ENCODE data around the gene UCP3. TPM values are rescaled to one million over a fixed set of nuclear protein-coding genes. Genes with fewer than 3 reads are reported as not detected.

Gene UCP3
- total RNA-seq, 6 experiments from 2014 or later = 0.20 to 1.5 (median 0.42) TPM

DNA sequence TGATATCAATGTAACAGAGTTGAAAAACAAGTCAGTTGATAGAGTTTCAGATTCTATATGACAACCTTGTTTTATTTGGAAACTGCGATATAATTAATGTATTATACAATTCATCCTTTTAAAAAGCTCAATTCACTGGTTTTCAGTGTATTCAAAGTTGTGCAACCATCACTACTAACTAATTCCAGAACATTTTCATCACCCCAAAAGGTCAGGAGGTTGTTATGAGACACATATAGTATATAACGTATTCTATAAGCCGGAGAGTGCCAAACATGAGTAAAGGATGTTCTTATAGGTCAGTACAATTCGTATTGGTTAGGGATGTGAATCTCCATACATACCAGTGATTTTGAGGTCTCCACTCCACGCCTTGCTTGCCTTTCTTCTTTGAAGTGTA is 40.1 kb upstream of the UCP3 start:
- TF ChIP-seq, protein P1, sequence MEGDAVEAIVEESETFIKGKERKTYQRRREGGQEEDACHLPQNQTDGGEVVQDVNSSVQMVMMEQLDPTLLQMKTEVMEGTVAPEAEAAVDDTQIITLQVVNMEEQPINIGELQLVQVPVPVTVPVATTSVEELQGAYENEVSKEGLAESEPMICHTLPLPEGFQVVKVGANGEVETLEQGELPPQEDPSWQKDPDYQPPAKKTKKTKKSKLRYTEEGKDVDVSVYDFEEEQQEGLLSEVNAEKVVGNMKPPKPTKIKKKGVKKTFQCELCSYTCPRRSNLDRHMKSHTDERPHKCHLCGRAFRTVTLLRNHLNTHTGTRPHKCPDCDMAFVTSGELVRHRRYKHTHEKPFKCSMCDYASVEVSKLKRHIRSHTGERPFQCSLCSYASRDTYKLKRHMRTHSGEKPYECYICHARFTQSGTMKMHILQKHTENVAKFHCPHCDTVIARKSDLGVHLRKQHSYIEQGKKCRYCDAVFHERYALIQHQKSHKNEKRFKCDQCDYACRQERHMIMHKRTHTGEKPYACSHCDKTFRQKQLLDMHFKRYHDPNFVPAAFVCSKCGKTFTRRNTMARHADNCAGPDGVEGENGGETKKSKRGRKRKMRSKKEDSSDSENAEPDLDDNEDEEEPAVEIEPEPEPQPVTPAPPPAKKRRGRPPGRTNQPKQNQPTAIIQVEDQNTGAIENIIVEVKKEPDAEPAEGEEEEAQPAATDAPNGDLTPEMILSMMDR (IDR thresholded peaks at IDR 0.05) = no peak
- no peak for TF ChIP-seq POLR2A (IDR thresholded peaks at IDR 0.05)
- Histone ChIP-seq H3K9me3 (no peaks in the 10 kb centered on the region), H3K27me3 (no peaks in the 10 kb centered on the region), H3K27ac (no peak overlapping the region), H3K4me3 (no peak overlapping the region), H3K4me1 (no peaks in the 10 kb centered on the region), H3K36me3 (peaks cover 0 to 9% (median under 1%) of the 10 kb centered on the region in 4 donors)
- DNase-seq (no peak), ATAC-seq (no peak)
- intact Hi-C loops (cut with DNase I) = no loop called here
- whole genome bisulfite sequencing (ENCODE audit: insufficient coverage, low coverage, low lambda C conversion rate, missing lambda C conversion rate) = 90% methylated on average over 5 of the region's 5 CpGs

DNA sequence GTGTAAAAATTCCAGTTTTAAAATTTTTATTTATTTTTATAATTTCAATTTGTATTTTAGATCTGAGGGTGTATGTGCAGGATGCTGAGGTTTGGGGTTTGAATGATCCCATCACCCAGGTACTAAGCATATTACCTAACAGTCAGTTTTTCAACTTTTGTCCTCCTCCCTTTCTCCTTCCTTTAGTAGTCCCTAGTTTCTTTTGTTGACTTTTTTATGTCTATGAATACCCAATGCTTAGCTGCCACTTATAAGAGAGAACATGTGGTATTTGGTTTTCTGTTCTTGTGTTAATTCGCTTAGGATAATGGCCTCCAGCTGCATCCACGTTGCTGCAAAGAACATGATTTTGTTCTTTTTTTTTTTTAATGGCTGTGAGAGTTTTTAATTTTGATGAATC is 35.7 kb upstream of the UCP3 start:
- intact Hi-C loops (cut with DNase I) = no loop called here
- DNase-seq = no peak
- no peaks in the 10 kb centered on the region for H3K4me1 ChIP-seq
- no peak overlapping the region for H3K4me3 ChIP-seq
- TF ChIP-seq, protein P1 (IDR thresholded peaks at IDR 0.05) = no peak
- no peak for TF ChIP-seq POLR2A (IDR thresholded peaks at IDR 0.05)
- H3K27me3 ChIP-seq = no peaks in the 10 kb centered on the region
- no peaks in the 10 kb centered on the region for H3K9me3 ChIP-seq
- ATAC-seq = no peak
- WGBS (ENCODE audit: insufficient coverage, low coverage, low lambda C conversion rate, missing lambda C conversion rate) = 89% methylated on average over 2 of the region's 2 CpGs
- H3K36me3 ChIP-seq = peaks cover 0 to 18% (median under 1%) of the 10 kb centered on the region in 4 donors
- no peak overlapping the region for H3K27ac ChIP-seq

DNA sequence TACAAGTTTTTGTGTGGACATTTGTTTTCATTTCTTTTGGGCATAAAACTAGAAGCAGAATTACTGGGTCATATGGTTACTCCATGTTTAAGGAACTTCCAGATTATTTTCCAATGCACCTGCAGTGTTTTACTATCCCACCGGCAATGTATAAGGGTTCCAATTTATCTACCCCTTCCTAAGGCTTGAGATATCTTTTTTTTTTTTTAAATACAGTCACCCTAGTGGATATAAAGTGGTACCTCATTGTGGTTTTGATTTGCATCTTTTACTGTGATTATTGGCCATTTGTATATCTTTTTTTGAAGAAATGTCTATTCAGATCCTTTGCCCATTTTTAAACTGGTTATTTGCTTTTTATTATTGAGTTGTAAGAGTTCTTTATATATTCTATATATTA is 34.6 kb upstream of the UCP3 start:
- no peak overlapping the region for H3K4me3 ChIP-seq
- ATAC-seq = no peak
- intact Hi-C loops (cut with DNase I) = no loop called here
- 91% methylated on average over 1 of the region's 1 CpG for WGBS (ENCODE audit: insufficient coverage, low coverage, low lambda C conversion rate, missing lambda C conversion rate)
- H3K9me3 ChIP-seq = no peaks in the 10 kb centered on the region
- DNase-seq = no peak
- H3K4me1 ChIP-seq = no peaks in the 10 kb centered on the region
- no peaks in the 10 kb centered on the region for H3K27me3 ChIP-seq
- peaks cover 0 to 25% (median under 1%) of the 10 kb centered on the region in 4 donors for H3K36me3 ChIP-seq
- no peak overlapping the region for H3K27ac ChIP-seq
- TF ChIP-seq, protein P1 (IDR thresholded peaks at IDR 0.05) = no peak
- no peak for TF ChIP-seq POLR2A (IDR thresholded peaks at IDR 0.05)

DNA sequence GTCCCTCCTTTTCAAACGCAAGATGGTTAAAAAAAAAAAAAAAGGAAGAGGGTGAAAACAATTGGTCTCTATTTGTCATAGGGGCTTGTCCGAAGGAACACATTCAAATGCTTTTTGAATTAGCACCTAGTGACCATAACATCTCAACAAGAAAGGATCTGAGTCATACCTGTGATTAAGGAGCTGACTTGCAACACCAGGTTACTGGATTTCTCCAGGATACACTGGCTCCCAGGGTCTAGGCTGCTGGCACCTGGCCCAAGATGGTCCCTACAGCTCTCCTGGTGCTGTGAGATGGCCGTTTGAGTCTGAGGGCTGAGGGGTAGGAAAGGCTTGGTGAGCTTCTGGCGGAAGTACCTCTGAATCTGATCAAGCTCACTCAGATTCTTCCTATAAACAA is 28.4 kb upstream of the UCP3 start:
- no peak for DNase-seq
- Histone ChIP-seq H3K36me3 (peaks cover 0 to 27% (median 2%) of the 10 kb centered on the region in 4 donors), H3K9me3 (no peaks in the 10 kb centered on the region), H3K4me3 (no peak overlapping the region), H3K4me1 (no peaks in the 10 kb centered on the region), H3K27ac (no peak overlapping the region), H3K27me3 (no peaks in the 10 kb centered on the region)
- intact Hi-C loops (cut with DNase I) = no loop called here
- 87% methylated on average over 3 of the region's 4 CpGs for WGBS (ENCODE audit: insufficient coverage, low coverage, low lambda C conversion rate, missing lambda C conversion rate)
- no peak for ATAC-seq
- no peak for TF ChIP-seq POLR2A (IDR thresholded peaks at IDR 0.05)
- TF ChIP-seq, protein P1 (IDR thresholded peaks at IDR 0.05) = no peak

DNA sequence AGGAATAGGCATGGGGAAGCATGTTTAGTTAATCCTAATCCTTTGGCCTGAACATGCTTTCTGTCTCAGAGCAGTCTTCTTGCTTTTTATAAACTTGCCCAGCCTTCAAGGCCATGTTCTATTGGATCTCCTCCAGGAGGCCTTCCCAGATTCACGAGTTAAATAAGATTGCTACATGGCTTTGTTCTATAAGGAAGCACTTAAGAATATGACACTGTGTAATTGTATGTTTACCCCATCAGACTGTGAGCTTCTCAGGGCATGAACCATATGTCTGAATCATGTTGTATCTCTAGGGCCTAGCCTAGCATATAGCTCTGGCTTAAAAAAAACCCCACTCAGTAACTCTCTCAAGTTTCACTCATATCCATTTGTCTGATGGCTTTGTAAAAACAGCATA is 26.4 kb upstream of the UCP3 start:
- no peak overlapping the region for H3K27ac ChIP-seq

More for the DNA sequence above, 26.4 kb upstream of the UCP3 start:
- ATAC-seq (no peak), DNase-seq (no peak)
- peaks cover 0 to 17% (median 2%) of the 10 kb centered on the region in 4 donors for H3K36me3 ChIP-seq
- no peak overlapping the region for H3K4me3 ChIP-seq
- TF ChIP-seq, protein P1 (IDR thresholded peaks at IDR 0.05) = no peak
- no peak for TF ChIP-seq POLR2A (IDR thresholded peaks at IDR 0.05)
- intact Hi-C loops (cut with DNase I) = no loop called here
- no peaks in the 10 kb centered on the region for H3K9me3 ChIP-seq
- 70% methylated on average over 1 of the region's 1 CpG for WGBS (ENCODE audit: insufficient coverage, low coverage, low lambda C conversion rate, missing lambda C conversion rate)
- H3K4me1 ChIP-seq = no peaks in the 10 kb centered on the region
- no peaks in the 10 kb centered on the region for H3K27me3 ChIP-seq

Data from right lobe of liver (tissue), 6 donors.